AG10803 (cell line): ENCODE data around the gene KRTAP17-1.

Source experiments
- DNase-seq: peaks from one replicate; pipeline ENCODE4 v3.0.0; 2010; ENCODE audit warnings: low read depth
- H3K4me3 ChIP-seq: 2 replicates; pipeline ENCODE4 v1.5.1; 2011; ENCODE audit warnings: mild to moderate bottlenecking, low read length, control low read depth
- CTCF ChIP-seq: conservative IDR thresholded peaks from 2 replicates; pipeline ENCODE4 v1.5.1; 2011; ENCODE audit warnings: mild to moderate bottlenecking, low read length, control low read depth, inconsistent platforms

The KRTAP17-1 gene

GRCh38 chr17:41329279-41329948 lies 13.9 kb upstream of the KRTAP17-1 start:
- TF ChIP-seq CTCF, result peak; percentile 88
- peak; percentile 64 for DNase-seq
- no peak overlapping the region for H3K4me3 ChIP-seq

- H3K4me3 ChIP-seq, result no peak overlapping the region
- DNase-seq, result no peak
- TF ChIP-seq CTCF, result no peak
These were observed 12.7 kb upstream of the KRTAP17-1 start for GRCh38 chr17:41328207-41328606.

GRCh38 chr17:41327411-41328120 lies 12.1 kb upstream of the KRTAP17-1 start:
- no peak for TF ChIP-seq CTCF
- no peak for DNase-seq
- H3K4me3 ChIP-seq, result no peak overlapping the region

GRCh38 chr17:41326173-41327145 lies 10.9 kb upstream of the KRTAP17-1 start:
- no peak for TF ChIP-seq CTCF
- no peak overlapping the region for H3K4me3 ChIP-seq
- DNase-seq, result no peak

GRCh38 chr17:41325611-41326010 lies 10.1 kb upstream of the KRTAP17-1 start:
- no peak for DNase-seq
- TF ChIP-seq CTCF, result no peak
- H3K4me3 ChIP-seq, result no peak overlapping the region

GRCh38 chr17:41325126-41325525 lies 9.6 kb upstream of the KRTAP17-1 start:
- TF ChIP-seq CTCF, result no peak

More at GRCh38 chr17:41325126-41325525, 9.6 kb upstream of the KRTAP17-1 start:
- no peak for DNase-seq
- H3K4me3 ChIP-seq, result no peak overlapping the region
